Measurements from ENCODE around the gene THSD7A.
"Not testable (repeated sequence)": the region's sequence is repeated elsewhere in the genome, so short reads cannot be mapped to it uniquely, and the experiment has no call there.

The THSD7A gene

GRCh38 chr7:11449316-11449715, 382.7 kb downstream of the THSD7A start:
- no peak for DNase-seq

GRCh38 chr7:11448323-11448722, 383.7 kb downstream of the THSD7A start:
- no peak for DNase-seq

GRCh38 chr7:11447106-11447505, 384.9 kb downstream of the THSD7A start:
- no peak for DNase-seq

- not testable (repeated sequence) for DNase-seq
These were observed 388.1 kb downstream of the THSD7A start for GRCh38 chr7:11443934-11444333.

- no peak for DNase-seq
These were observed 394.0 kb downstream of the THSD7A start for GRCh38 chr7:11437994-11438393.

GRCh38 chr7:11436773-11437524, 395.0 kb downstream of the THSD7A start:
- no peak for DNase-seq

- no peak for DNase-seq
These were observed 395.7 kb downstream of the THSD7A start for GRCh38 chr7:11436316-11436715.

- DNase-seq, result no peak
These were observed 397.6 kb downstream of the THSD7A start for GRCh38 chr7:11434366-11434765.

GRCh38 chr7:11430841-11431240, 401.2 kb downstream of the THSD7A start:
- DNase-seq, result no peak

GRCh38 chr7:11430112-11430511, 401.9 kb downstream of the THSD7A start:
- DNase-seq, result no peak

- no peak for DNase-seq
These were observed 403.0 kb downstream of the THSD7A start for GRCh38 chr7:11428877-11429581.

- DNase-seq, result no peak
These were observed 404.2 kb downstream of the THSD7A start for GRCh38 chr7:11427686-11428273.

- DNase-seq, result no peak
These were observed 408.0 kb downstream of the THSD7A start for GRCh38 chr7:11424006-11424405.

GRCh38 chr7:11420049-11420448, 411.9 kb downstream of the THSD7A start:
- DNase-seq, result no peak

- no peak for DNase-seq
These were observed 415.1 kb downstream of the THSD7A start for GRCh38 chr7:11416641-11417458.

- DNase-seq, result no peak
These were observed 416.9 kb downstream of the THSD7A start for GRCh38 chr7:11415101-11415500.

GRCh38 chr7:11413901-11414300, 418.1 kb downstream of the THSD7A start:
- DNase-seq, result no peak

- no peak for DNase-seq
These were observed 420.0 kb downstream of the THSD7A start for GRCh38 chr7:11412036-11412435.

GRCh38 chr7:11410656-11411644, 421.0 kb downstream of the THSD7A start:
- DNase-seq, result no peak

GRCh38 chr7:11404355-11404754, 427.6 kb downstream of the THSD7A start:
- DNase-seq, result no peak

GRCh38 chr7:11403781-11404180, 428.2 kb downstream of the THSD7A start:
- no peak for DNase-seq

- no peak for DNase-seq
These were observed 437.6 kb downstream of the THSD7A start for GRCh38 chr7:11394438-11394837.

Measured in right hindlimb (tissue), 1 donor.